Keratinocyte (primary cell): ENCODE results near the gene BATF3. TPM values are rescaled to one million over a fixed set of nuclear protein-coding genes. Genes with fewer than 3 reads are reported as not detected.

Source experiments
- DNase-seq: peaks from one replicate; pipeline ENCODE4 v3.0.0-alpha.2; 2011; ENCODE audit warnings: low read depth, missing footprints, low spot score
- FAIRE-seq: peaks from 2 replicates; lab custom pipeline; 2011; peaks lifted over from hg19 to GRCh38; lab: Jason Lieb, UNC
- H2AFZ ChIP-seq: 2 replicates; pipeline ENCODE4 v1.6.0; 2012; ENCODE audit warnings: low read length, control low read depth, inconsistent platforms; ENCODE audit not compliant: control insufficient read depth
- H3K27ac ChIP-seq: 2 replicates; pipeline ENCODE4 v1.5.1; 2011; ENCODE audit warnings: low read length; ENCODE audit not compliant: control insufficient read depth, insufficient read depth
- H3K27me3 ChIP-seq: 3 replicates; pipeline ENCODE4 v1.6.0; 2011; ENCODE audit warnings: low read length; ENCODE audit not compliant: control insufficient read depth, insufficient read depth; ENCODE audit errors: extremely low read depth
- H3K36me3 ChIP-seq, 2 experiments: 2 replicates in 1 of 2; 3 replicates in 1 of 2; pipeline ENCODE4 v1.5.1; 2011; ENCODE audit warnings: low read length in 2 of 2, mild to moderate bottlenecking in 1 of 2; ENCODE audit not compliant: control insufficient read depth in 2 of 2, insufficient read depth in 2 of 2; ENCODE audit errors: extremely low read depth in 1 of 2
- H3K4me1 ChIP-seq: 3 replicates; pipeline ENCODE4 v1.5.1; 2011; ENCODE audit warnings: low read length; ENCODE audit not compliant: control insufficient read depth, insufficient read depth; ENCODE audit errors: extremely low read depth
- H3K4me2 ChIP-seq: 3 replicates; pipeline ENCODE4 v1.6.0; 2011; ENCODE audit warnings: low read depth, low read length; ENCODE audit not compliant: control insufficient read depth, insufficient read depth; ENCODE audit errors: extremely low read depth
- H3K4me3 ChIP-seq, 3 experiments: fragments of 200-600 bp in 1 of 3; sonication (generic) in 1 of 3; 2 replicates in 2 of 3; 3 replicates in 1 of 3; pipeline ENCODE4 v1.5.1; 2011 to 2016; ENCODE audit warnings: low read length in 3 of 3, mild to moderate bottlenecking in 3 of 3, control low read depth in 2 of 3, inconsistent platforms in 1 of 3, low read depth in 1 of 3, mixed read lengths in 1 of 3, mixed run types in 1 of 3, moderate library complexity in 1 of 3; ENCODE audit not compliant: control insufficient read depth in 2 of 3, insufficient read depth in 2 of 3; ENCODE audit errors: extremely low read depth in 1 of 3
- H3K79me2 ChIP-seq: 2 replicates; pipeline ENCODE4 v1.6.0; 2012; ENCODE audit warnings: low read length; ENCODE audit not compliant: control insufficient read depth, insufficient read depth
- H3K9ac ChIP-seq: 3 replicates; pipeline ENCODE4 v1.6.0; 2011; ENCODE audit warnings: low read length; ENCODE audit not compliant: control insufficient read depth, insufficient read depth; ENCODE audit errors: extremely low read depth
- H3K9me1 ChIP-seq: 3 replicates; pipeline ENCODE4 v1.6.0; 2011; ENCODE audit warnings: low read length; ENCODE audit not compliant: control insufficient read depth, insufficient read depth; ENCODE audit errors: extremely low read depth
- H3K9me3 ChIP-seq: 2 replicates; pipeline ENCODE4 v1.5.1; 2012; ENCODE audit warnings: low read depth, low read length; ENCODE audit not compliant: control insufficient read depth
- H4K20me1 ChIP-seq: 3 replicates; pipeline ENCODE4 v1.6.0; 2011; ENCODE audit warnings: low read length; ENCODE audit not compliant: control insufficient read depth, insufficient read depth; ENCODE audit errors: extremely low read depth
- EZH2 ChIP-seq: IDR thresholded peaks from one replicate; pipeline ENCODE4 v1.6.1; 2012; ENCODE audit warnings: inconsistent platforms, mild to moderate bottlenecking, low read length, moderate library complexity
- dilution Hi-C: fragments of 300-500 bp; cut with MboI; formaldehyde crosslinking; loops from one replicate; pipeline ENCODE4 v1.7.0; 2020; ENCODE audit warnings: low sequenced_read_pairs; ENCODE audit not compliant: extremely low pct_ligation_motif_present
- polyA plus RNA-seq, 5 experiments: library from polyadenylated mRNA; depleted of rRNA in 3 of 5; stranded (reverse) in 3 of 5; stranded (forward) in 1 of 5; unstranded in 1 of 5; fragments of >200 nt; gene quantifications; 1 replicate in 1 of 5; 2 replicates in 3 of 5; 3 replicates in 1 of 5; pipeline versions ENCODE4 v1.2.1 to v1.2.3, GENCODE V29; 2011 to 2012; ENCODE audit warnings: missing spikeins in 2 of 5, low read depth in 1 of 5, low replicate concordance in 1 of 5
- TF ChIP-seq, protein P1 (sequence below), 3 experiments: IDR thresholded peaks in 1 of 3; conservative IDR thresholded peaks in 1 of 3; optimal IDR thresholded peaks in 1 of 3; 2 replicates in 2 of 3; 3 replicates in 1 of 3; pipeline versions ENCODE3 to v1.5.1; 2011; ENCODE audit warnings: low read length in 3 of 3, mild to moderate bottlenecking in 3 of 3, moderate library complexity in 2 of 3, control low read depth in 1 of 3, inconsistent platforms in 1 of 3; ENCODE audit not compliant: insufficient read depth in 2 of 3; ENCODE audit errors: extremely low read depth in 1 of 3

Gene BATF3
- polyA plus RNA-seq, 1 donor (not counting 4 experiments of a cell fraction or from before 2014, with no cell fraction given), result not detected

DNA sequence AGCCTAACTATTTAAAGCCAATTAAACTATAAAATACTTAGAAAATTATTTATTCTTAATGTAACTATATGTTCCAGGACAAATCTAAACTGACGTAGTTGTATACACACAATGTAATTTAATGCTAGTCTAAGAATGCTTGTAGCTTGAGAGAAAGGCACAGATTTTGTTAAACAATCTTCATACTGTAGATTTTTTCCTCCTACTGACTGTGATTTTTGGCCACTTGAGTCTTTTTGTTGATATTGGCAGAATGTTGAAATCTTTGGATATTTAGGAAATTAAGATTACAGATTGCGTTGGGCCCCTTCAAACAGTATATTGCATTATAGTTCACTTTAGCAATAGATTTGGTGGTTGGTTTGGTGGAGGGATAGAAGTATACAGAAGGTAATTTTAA lies 50.6 kb downstream of the BATF3 start:
- H3K27ac ChIP-seq, result no peak overlapping the region
- H3K9me1 ChIP-seq, result no peaks in the 10 kb centered on the region
- H3K27me3 ChIP-seq, result peaks cover 26% of the 10 kb centered on the region
- DNase-seq (no peak), FAIRE-seq (no peak)
- H3K9ac ChIP-seq, result no peak overlapping the region
- dilution Hi-C loops, result loop anchor here (10.0 kb wide), 1 partner anchor 136 kb away; no protein-coding TSS in a partner anchor
- H3K79me2 ChIP-seq, result no peaks in the 10 kb centered on the region
- no peak overlapping the region for H3K4me2 ChIP-seq
- TF ChIP-seq, protein P1, sequence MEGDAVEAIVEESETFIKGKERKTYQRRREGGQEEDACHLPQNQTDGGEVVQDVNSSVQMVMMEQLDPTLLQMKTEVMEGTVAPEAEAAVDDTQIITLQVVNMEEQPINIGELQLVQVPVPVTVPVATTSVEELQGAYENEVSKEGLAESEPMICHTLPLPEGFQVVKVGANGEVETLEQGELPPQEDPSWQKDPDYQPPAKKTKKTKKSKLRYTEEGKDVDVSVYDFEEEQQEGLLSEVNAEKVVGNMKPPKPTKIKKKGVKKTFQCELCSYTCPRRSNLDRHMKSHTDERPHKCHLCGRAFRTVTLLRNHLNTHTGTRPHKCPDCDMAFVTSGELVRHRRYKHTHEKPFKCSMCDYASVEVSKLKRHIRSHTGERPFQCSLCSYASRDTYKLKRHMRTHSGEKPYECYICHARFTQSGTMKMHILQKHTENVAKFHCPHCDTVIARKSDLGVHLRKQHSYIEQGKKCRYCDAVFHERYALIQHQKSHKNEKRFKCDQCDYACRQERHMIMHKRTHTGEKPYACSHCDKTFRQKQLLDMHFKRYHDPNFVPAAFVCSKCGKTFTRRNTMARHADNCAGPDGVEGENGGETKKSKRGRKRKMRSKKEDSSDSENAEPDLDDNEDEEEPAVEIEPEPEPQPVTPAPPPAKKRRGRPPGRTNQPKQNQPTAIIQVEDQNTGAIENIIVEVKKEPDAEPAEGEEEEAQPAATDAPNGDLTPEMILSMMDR (optimal IDR thresholded peaks at IDR 0.05 in 1 of 3, IDR thresholded peaks at IDR 0.05 in 1 of 3, conservative IDR thresholded peaks at IDR 0.05 in 1 of 3; ENCODE audit: extremely low read depth in 1 of 3, insufficient read depth in 2 of 3, low read length in 3 of 3), result no peak
- TF ChIP-seq EZH2, result no peak
- no peaks in the 10 kb centered on the region for H3K4me1 ChIP-seq
- H3K36me3 ChIP-seq, result no peaks in the 10 kb centered on the region
- no peak overlapping the region for H2AFZ ChIP-seq
- H4K20me1 ChIP-seq, result no peaks in the 10 kb centered on the region
- no peaks in the 10 kb centered on the region for H3K9me3 ChIP-seq
- no peak overlapping the region for H3K4me3 ChIP-seq

GRCh38 chr1:212648431-212648830 lies 51.2 kb downstream of the BATF3 start:
- H3K27ac ChIP-seq, result no peak overlapping the region
- H3K4me1 ChIP-seq, result no peaks in the 10 kb centered on the region
- H4K20me1 ChIP-seq, result no peaks in the 10 kb centered on the region
- H3K9me3 ChIP-seq, result no peaks in the 10 kb centered on the region
- H3K4me2 ChIP-seq, result no peak overlapping the region
- H2AFZ ChIP-seq, result no peak overlapping the region
- no peak for DNase-seq
- no peaks in the 10 kb centered on the region for H3K9me1 ChIP-seq
- dilution Hi-C loops, result loop anchor here (10.0 kb wide), 1 partner anchor 136 kb away; no protein-coding TSS in a partner anchor
- H3K79me2 ChIP-seq, result no peaks in the 10 kb centered on the region
- H3K36me3 ChIP-seq, result no peaks in the 10 kb centered on the region
- peaks cover 27% of the 10 kb centered on the region for H3K27me3 ChIP-seq
- TF ChIP-seq, protein P1 (optimal IDR thresholded peaks at IDR 0.05 in 1 of 3, IDR thresholded peaks at IDR 0.05 in 1 of 3, conservative IDR thresholded peaks at IDR 0.05 in 1 of 3; ENCODE audit: extremely low read depth in 1 of 3, insufficient read depth in 2 of 3, low read length in 3 of 3), result no peak
- TF ChIP-seq EZH2, result no peak
- FAIRE-seq, result no peak
- H3K4me3 ChIP-seq, result no peak overlapping the region
- H3K9ac ChIP-seq, result no peak overlapping the region
